GM19193 (cell line): ENCODE data around the gene FGF3.

Experiments
- POLR2A ChIP-seq: IDR thresholded peaks from 4 replicates; pipeline ENCODE4 v1.6.1; 2011; ENCODE audit not compliant: insufficient read depth, insufficient read length; ENCODE audit errors: extremely low read depth

FGF3 gene

DNA sequence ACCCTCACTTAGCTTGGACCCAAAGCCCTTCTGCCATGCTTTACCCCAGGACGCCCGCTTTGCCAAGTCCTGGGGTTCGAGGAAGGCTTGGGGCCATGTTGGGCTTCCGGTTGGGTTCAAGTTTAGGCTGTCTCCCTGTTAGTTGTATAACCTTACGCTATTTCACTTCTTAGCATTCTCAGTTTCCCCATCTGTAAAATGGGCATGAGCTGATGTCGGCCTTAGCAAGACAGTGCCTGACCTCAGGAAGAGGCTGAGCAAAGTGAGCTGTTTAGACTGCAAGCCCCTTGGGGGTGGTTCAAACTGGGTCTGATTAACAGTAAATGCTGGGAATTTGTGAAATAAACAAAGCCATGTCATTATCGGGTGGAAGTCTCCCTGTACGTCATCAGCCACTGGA is 40.8 kb downstream of the FGF3 start:
- TF ChIP-seq POLR2A = no peak

DNA sequence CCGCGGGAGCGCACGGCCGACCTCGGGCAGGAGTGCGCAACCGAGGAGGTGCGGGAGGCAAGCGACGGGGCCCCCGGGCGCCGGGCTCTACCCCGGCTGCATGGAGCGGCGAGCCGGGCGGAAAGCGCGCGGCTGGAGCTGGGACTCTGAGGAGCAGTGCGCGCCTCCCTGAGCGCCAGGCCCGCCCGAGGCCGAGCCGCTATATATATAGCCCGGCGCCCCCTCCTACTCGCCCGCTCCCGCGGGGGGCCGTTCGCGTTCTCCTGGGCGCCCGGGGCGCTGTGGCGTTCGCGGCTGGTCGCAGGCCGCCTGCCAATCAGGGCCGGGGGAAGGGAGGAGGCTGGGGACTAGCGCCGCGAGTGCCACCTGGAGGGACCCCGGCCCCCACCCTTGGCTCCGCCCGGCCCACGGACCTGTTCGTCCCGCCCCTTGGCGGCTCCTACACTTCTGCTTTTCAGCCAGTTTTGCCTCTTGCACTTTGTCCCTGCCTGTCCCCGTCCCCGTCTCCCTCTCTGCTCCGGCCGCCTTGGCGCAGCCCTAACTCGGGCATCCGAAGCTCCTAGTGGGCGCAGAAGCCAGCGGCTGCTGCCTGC is 44.0 kb downstream of the FGF3 start, which contains the start of gene FGF4:
Gene FGF4 (minus strand): TSS at position 179 of the 593 bp plus-strand sequence. CDS start 257 bp downstream, outside the sequence.
- TF ChIP-seq POLR2A = no peak

DNA sequence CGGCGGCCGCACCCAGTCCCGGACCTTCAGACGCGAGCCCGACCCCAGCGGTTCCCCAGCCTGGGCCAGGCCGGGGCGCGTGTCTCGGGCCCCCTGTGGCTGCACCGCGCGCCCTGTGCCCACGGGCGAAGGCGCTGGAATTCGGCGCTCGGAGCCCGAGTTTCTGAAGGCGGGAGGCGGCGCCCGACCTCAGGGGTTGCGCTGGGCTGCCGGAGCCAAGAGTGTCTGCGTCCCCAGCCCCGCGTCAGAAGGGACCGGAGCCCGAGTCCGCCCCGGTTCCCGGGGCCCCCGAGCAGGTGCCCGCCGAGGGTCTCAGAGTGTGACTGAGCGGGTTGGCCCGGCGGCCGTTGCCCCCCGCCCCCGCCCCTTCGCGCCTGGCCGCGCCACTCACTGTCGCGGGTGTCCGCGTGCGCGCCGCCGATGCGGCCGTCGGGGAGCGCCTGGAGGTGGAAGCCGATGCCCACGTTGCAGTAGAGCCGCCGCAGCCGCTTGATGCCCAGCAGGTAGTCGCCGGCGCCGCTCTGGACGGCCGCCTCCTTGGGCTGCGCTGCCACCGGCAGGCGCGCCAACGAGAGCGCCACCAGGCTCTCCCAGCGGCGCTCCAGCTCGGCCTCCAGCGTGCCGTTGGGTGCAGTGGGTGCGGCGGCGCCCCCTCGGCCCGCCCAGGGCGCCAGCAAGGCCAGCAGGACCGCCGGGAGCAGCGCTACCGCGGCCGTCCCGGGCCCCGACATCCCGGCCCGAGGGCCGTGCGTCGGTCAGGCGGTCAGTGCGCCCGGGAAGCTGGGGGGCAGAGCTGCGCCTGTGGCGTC is 44.7 kb downstream of the FGF3 start:
- TF ChIP-seq POLR2A = no peak

DNA sequence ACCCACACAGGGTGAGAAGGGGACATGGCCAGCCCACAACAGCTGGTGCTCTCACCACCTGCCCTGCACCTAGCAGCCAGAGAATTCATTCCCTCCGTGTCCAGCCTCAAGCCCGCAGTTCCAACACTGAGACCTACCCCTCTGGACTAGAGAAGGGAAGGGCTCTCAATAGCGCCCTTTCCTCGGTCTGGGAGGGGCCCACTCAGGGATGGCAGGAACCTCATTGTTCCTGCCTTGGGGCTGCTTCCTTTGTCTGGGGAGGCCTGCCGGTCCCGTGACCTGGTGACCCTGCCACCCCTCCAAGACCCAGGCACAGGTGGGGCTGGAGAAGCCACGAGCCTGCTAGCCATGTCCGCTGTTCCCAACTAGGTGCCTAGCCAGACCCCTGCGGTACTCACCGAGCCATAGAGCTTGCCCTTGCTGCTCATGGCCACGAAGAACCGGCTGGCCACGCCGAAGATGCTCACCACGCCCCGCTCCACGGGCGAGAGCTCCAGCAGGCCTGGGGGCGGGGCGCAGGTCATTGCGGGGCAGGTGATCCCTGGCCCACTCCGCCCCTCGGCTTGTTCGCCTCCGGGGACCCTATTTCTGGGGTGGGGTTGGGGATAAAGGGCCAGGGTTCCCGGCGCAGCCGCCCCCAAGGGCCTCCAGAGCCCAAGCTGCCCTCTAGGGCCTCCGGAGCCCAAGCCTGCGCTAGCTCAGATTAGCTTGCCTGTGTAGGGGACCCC is 45.4 kb downstream of the FGF3 start:
- TF ChIP-seq POLR2A = no peak

DNA sequence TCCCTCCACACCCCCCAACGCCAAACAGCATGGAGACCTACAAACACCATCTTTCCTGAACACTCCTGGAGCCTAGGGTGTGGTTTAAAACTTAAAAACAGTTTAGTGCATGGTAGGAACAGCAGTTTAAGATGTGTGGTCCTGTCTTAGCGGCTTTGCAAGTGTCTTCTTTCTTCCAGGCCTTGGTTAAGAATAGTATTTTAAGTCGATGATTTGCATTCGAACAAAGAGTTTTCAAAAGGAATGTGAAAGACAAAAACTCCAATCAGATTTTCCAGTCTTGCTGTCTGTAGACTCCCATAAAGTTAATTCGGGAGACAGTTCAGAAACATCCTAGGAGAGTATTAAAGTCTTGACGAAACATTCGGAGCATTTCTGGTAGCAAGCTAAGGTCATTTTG is 47.8 kb downstream of the FGF3 start:
- TF ChIP-seq POLR2A = no peak

DNA sequence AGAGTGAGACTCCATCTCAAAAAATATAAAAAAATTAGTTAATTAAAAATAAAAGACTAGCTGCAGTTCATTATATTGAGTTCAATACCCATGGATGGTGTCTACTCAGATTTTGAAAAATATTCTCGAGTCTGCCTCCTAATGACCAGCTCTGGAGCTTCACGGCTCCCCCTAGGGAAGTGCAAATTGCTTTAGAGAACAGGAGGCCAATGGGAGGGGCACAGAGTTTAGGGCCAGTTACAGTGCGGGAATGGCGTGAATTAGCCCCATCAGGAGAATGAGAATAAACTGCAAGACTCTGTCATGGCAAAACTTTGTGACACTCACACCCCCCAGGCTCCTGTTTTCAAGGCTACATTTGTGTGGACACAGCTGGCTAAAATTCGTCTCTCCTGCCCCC is 48.7 kb downstream of the FGF3 start:
- TF ChIP-seq POLR2A = no peak

DNA sequence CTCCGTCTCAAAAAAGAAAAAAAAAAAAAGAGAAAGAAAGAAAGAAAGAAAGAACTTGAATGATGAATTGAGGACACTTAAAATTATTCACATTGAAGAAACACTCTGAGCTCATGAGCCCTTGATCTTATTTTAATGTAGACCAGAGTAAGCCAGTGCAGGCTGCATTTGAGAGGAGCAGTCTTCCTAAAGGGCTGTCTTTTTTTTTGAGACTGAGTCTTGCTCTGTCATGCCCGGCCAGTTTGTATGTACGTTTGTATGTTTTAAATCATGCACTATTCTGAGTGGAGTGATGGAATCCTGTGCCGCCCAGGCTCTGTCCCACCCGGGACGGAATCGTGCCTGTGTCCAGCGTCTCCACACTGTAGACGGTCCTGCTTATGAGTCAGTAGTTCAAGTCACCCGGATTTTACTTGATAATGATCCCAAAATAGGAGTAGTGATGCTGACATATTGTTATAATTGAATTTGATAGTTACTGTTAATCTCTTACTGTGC is 53.7 kb downstream of the FGF3 start:
- TF ChIP-seq POLR2A = no peak

DNA sequence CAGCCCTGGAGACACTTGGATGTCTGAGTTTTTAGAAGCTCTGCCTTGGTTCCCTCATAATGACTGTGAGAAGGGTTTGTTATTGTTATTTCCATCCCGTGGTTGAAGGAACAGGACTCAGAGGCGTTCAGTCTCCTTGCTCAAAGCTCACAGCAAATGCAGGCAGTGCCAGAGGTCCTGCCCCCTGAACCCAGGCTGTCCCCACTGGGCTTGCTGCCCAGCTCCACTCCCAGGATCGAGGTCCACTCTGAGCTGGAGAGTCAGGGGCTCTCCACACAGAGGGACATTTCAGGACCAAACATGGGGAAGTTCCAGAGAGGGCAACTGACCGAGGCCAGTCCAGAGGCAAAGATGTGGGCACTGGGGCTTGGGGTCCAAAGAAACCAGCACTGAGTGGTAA is 58.9 kb downstream of the FGF3 start:
- no peak for TF ChIP-seq POLR2A
